Neuron (in vitro differentiated cells): Measurements from ENCODE around the gene USP22.
"Not testable (repeated sequence)": the region's sequence is repeated elsewhere in the genome, so short reads cannot be mapped to it uniquely, and the experiment has no call there.

Experiments used
- H2AFZ ChIP-seq: one replicate; pipeline ENCODE4 v1.6.1; 2013; ENCODE audit warnings: low read depth, mild to moderate bottlenecking, inconsistent platforms, low read length, moderate library complexity
- H3K27me3 ChIP-seq: one replicate; pipeline ENCODE4 v1.6.1; 2013; ENCODE audit warnings: low read length; ENCODE audit not compliant: insufficient read depth
- H3K36me3 ChIP-seq: one replicate; pipeline ENCODE4 v1.6.1; 2013; ENCODE audit warnings: low read length; ENCODE audit not compliant: insufficient read depth
- H3K4me1 ChIP-seq: one replicate; pipeline ENCODE4 v1.6.1; 2013; ENCODE audit warnings: low read length; ENCODE audit not compliant: insufficient read depth
- H3K4me3 ChIP-seq: 2 replicates; pipeline ENCODE4 v1.5.1; 2013; ENCODE audit warnings: mild to moderate bottlenecking, low read length, moderate library complexity
- H3K9me3 ChIP-seq: one replicate; pipeline ENCODE4 v1.6.1; 2013; ENCODE audit warnings: low read length

Gene USP22

GRCh38 chr17:21042458-21043295 lies at the start of gene USP22:
USP22 (minus strand) TSS chr17:21043011; CDS start chr17:21042835, 176 bp downstream.
- peaks cover 22% of the 10 kb centered on the region for H3K36me3 ChIP-seq
- H3K9me3 ChIP-seq: peaks cover 3% of the 10 kb centered on the region

GRCh38 chr17:21090902-21091618 lies 48.2 kb upstream of the USP22 start:
- Histone ChIP-seq H3K4me3 (no peak overlapping the region), H3K27me3 (no peaks in the 10 kb centered on the region), H3K4me1 (peaks cover 4% of the 10 kb centered on the region), H3K36me3 (no peaks in the 10 kb centered on the region), H3K9me3 (no peaks in the 10 kb centered on the region), H2AFZ (no peak overlapping the region)

More at GRCh38 chr17:21042458-21043295, at the start of gene USP22:
- H3K4me3 ChIP-seq: peak within 1 kb of the TSS; percentile 98
- H2AFZ ChIP-seq: peak within 1 kb of the TSS; percentile 75
- H3K4me1 ChIP-seq: peaks cover 13% of the 10 kb centered on the region
- H3K27me3 ChIP-seq: no peaks in the 10 kb centered on the region

- Histone ChIP-seq H2AFZ (no peak overlapping the region), H3K4me3 (no peak overlapping the region), H3K4me1 (peaks cover 4% of the 10 kb centered on the region), H3K27me3 (no peaks in the 10 kb centered on the region), H3K36me3 (no peaks in the 10 kb centered on the region), H3K9me3 (no peaks in the 10 kb centered on the region)
Observed at GRCh38 chr17:21089933-21090901, 47.4 kb upstream of the USP22 start.

DNA sequence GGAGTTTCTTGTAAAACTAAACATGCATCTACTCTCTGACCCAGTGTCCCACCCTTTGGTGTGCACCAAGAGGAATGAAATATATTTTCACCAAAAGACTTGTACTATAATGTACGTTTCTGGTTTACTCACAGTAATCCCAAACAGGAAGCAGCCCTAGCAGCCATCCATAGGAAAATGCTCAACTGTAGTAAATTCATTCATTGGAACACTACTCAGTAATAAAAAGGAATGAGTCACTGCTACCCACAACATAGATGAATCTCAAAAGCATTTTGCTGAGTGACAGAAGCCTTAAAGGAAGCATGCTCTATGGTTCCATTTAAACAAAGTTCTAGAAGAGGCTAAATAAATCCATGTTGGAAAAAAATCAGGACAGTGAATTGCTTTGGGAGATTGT lies 46.3 kb upstream of the USP22 start:
- H2AFZ ChIP-seq: no peak overlapping the region
- H3K9me3 ChIP-seq: no peaks in the 10 kb centered on the region
- H3K27me3 ChIP-seq: no peaks in the 10 kb centered on the region
- no peaks in the 10 kb centered on the region for H3K36me3 ChIP-seq
- no peak overlapping the region for H3K4me3 ChIP-seq
- H3K4me1 ChIP-seq: peaks cover 4% of the 10 kb centered on the region

DNA sequence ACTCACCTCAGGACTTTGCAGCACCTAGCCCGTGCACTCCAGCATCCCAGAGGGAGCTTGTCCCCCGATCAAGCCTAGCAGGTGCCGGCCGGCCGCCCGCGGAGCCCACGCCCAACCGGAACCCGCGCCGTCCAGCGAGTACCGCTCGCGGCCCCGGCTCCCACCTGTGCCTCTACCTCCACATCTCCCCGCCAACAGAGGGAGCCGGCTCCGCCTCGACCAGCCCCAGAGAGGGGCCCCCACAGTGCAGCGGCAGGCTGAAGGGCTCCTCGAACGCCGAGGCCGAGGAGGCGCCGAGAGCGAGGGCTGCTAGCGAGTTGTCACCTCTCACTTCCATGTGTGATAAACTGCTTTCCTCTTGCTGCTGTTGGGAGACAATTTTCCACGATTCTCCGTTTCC lies 42.9 kb upstream of the USP22 start:
- H3K4me1 ChIP-seq: no peaks in the 10 kb centered on the region
- H2AFZ ChIP-seq: no peak overlapping the region
- H3K36me3 ChIP-seq: no peaks in the 10 kb centered on the region
- H3K27me3 ChIP-seq: no peaks in the 10 kb centered on the region
- H3K9me3 ChIP-seq: no peaks in the 10 kb centered on the region
- no peak overlapping the region for H3K4me3 ChIP-seq

DNA sequence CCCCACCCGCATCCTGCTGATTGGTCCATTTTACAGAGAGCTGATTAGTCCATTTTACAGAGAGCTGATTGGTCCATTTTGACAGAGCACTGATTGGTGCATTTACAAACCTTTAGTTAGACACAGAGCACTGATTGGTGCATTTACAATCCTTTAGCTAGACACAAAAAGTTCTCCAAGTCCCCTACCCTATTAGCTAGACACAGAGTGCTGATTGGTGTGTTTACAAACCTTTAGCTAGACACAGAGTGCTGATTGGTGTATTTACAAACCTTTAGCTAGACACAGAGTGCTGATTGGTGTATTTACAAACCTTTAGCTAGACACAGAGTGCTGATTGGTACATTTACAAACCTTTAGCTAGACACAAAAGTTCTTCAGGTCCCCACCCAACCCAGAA lies 42.5 kb upstream of the USP22 start:
- H3K4me1 ChIP-seq, H3K36me3 ChIP-seq, H2AFZ ChIP-seq, H3K4me3 ChIP-seq, H3K27me3 ChIP-seq, H3K9me3 ChIP-seq: not testable (repeated sequence)

DNA sequence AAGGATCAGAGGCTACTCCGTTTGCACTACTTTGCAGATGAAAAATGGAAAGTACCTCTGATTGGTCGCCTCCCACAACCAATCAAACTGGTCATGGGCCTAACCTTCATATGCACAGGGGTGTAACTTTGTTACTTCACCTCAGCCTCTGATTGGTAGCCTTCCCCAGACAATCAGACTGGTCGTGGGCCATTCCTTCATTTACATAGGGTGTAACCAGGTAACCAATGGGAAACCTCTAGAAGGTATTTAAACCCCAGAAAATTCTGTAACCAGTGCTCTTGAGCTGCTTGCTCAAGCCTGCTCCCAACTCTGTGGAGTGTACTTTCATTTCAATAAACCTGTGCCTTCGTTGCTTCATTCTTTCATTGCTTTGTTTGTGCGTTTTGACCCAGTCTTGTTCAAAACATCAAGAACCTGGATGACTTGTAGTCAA lies 39.2 kb upstream of the USP22 start:
- Histone ChIP-seq H2AFZ (no peak overlapping the region), H3K27me3 (peaks cover 6% of the 10 kb centered on the region), H3K4me1 (no peaks in the 10 kb centered on the region), H3K9me3 (no peaks in the 10 kb centered on the region), H3K36me3 (no peaks in the 10 kb centered on the region), H3K4me3 (no peak overlapping the region)

GRCh38 chr17:21079196-21079595 lies 36.4 kb upstream of the USP22 start:
- H2AFZ ChIP-seq: no peak overlapping the region
- no peaks in the 10 kb centered on the region for H3K36me3 ChIP-seq
- H3K27me3 ChIP-seq: peaks cover 7% of the 10 kb centered on the region
- H3K4me3 ChIP-seq: no peak overlapping the region
- H3K4me1 ChIP-seq: no peaks in the 10 kb centered on the region
- no peaks in the 10 kb centered on the region for H3K9me3 ChIP-seq

GRCh38 chr17:21078016-21078780 lies 35.4 kb upstream of the USP22 start:
- Histone ChIP-seq H2AFZ (no peak overlapping the region), H3K4me3 (no peak overlapping the region), H3K4me1 (no peaks in the 10 kb centered on the region), H3K9me3 (no peaks in the 10 kb centered on the region), H3K36me3 (no peaks in the 10 kb centered on the region), H3K27me3 (peaks cover 7% of the 10 kb centered on the region)

DNA sequence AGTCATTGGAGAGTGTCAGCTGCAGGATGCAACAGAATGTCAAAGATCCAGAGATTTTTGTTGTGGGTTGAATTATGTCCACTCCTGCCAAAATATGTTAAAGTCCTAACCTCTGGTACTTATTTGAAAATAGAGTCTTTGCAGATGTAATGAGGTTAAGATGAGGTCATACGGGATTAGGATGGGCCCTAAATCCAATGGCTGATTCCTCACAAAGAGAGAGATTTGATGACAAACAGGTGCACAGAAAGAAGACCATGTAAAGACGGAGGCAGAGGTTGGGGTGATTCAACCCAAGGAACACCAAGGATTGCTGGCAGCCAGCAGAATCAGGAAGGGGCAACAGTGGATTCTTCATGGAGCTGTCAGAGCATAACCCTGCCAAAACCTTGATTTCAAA lies 34.5 kb upstream of the USP22 start:
- Histone ChIP-seq H3K9me3 (no peaks in the 10 kb centered on the region), H2AFZ (no peak overlapping the region), H3K4me1 (no peaks in the 10 kb centered on the region), H3K27me3 (peaks cover 7% of the 10 kb centered on the region), H3K4me3 (no peak overlapping the region), H3K36me3 (no peaks in the 10 kb centered on the region)

GRCh38 chr17:21076242-21076641 lies 33.4 kb upstream of the USP22 start:
- H3K27me3 ChIP-seq: peaks cover 7% of the 10 kb centered on the region
- H2AFZ ChIP-seq: no peak overlapping the region
- no peaks in the 10 kb centered on the region for H3K36me3 ChIP-seq
- H3K4me1 ChIP-seq: no peaks in the 10 kb centered on the region
- no peaks in the 10 kb centered on the region for H3K9me3 ChIP-seq
- H3K4me3 ChIP-seq: no peak overlapping the region

- peaks cover 7% of the 10 kb centered on the region for H3K27me3 ChIP-seq
- no peak overlapping the region for H3K4me3 ChIP-seq
- H3K4me1 ChIP-seq: no peaks in the 10 kb centered on the region
- H3K9me3 ChIP-seq: no peaks in the 10 kb centered on the region
- no peaks in the 10 kb centered on the region for H3K36me3 ChIP-seq
- H2AFZ ChIP-seq: no peak overlapping the region
Observed at GRCh38 chr17:21075739-21076085, 32.9 kb upstream of the USP22 start.
